Activated CD8-positive, alpha-beta T cell treated with anti-CD3 and anti-CD28 coated beads for 36 hours (primary cell): ENCODE results near the gene ITPR2. TPM values are rescaled to one million over a fixed set of nuclear protein-coding genes. Genes with fewer than 3 reads are reported as not detected.
"Not testable (repeated sequence)": the region's sequence is repeated elsewhere in the genome, so short reads cannot be mapped to it uniquely, and the experiment has no call there.

Experiments used
- ATAC-seq: fragments of 200-7000 bp; cut with Tn5 transposase; one replicate; pipeline ENCODE4 v1.10.0; 2021; ENCODE audit warnings: mild to moderate bottlenecking, moderate library complexity
- CTCF ChIA-PET: fragments of 350-600 bp; sonication (Branson Sonifier 250); formaldehyde crosslinking; loops from one replicate; lab custom pipeline; 2021; ENCODE audit warnings: antibody characterized with exemption; lab: Charles Lee
- POLR2A ChIA-PET: fragments of 350-600 bp; sonication (Branson Sonifier 250); formaldehyde crosslinking; loops from one replicate; lab custom pipeline; 2021; ENCODE audit warnings: antibody characterized with exemption; lab: Charles Lee
- DNase-seq: peaks from one replicate; pipeline ENCODE4 v3.0.0-alpha.2; 2020
- H3K27ac Mint-ChIP-seq: one replicate; pipeline ENCODE4 v1.8.0; 2021; ENCODE audit warnings: mild to moderate bottlenecking, mixed read lengths
- H3K27me3 Mint-ChIP-seq: one replicate; pipeline ENCODE4 v1.8.0; 2021; ENCODE audit warnings: mixed read lengths
- H3K36me3 Mint-ChIP-seq: one replicate; pipeline ENCODE4 v1.8.0; 2021; ENCODE audit warnings: low read depth, mixed read lengths
- H3K4me1 Mint-ChIP-seq: one replicate; pipeline ENCODE4 v1.8.0; 2021; ENCODE audit warnings: low read depth, mixed read lengths
- H3K4me3 Mint-ChIP-seq: one replicate; pipeline ENCODE4 v1.8.0; 2021; ENCODE audit warnings: mild to moderate bottlenecking, moderate library complexity, mixed read lengths
- H3K9me3 Mint-ChIP-seq: one replicate; pipeline ENCODE4 v1.8.0; 2021; ENCODE audit warnings: mixed read lengths
- intact Hi-C: fragments of 100-400 bp; cut with micrococcal nuclease; formaldehyde crosslinking; loops from one replicate; pipeline ENCODE4 v1.10.0; 2022
- total RNA-seq, 2 experiments: library from RNA; stranded (reverse); gene quantifications; one replicate each; pipeline ENCODE4 v1.2.3, GENCODE V29; 2021
- TF ChIP-seq, protein P1 (sequence below): fragments of 200-600 bp; IDR thresholded peaks from one replicate; pipeline ENCODE4 v1.8.0; 2022; ENCODE audit warnings: antibody characterized with exemption, mild to moderate bottlenecking

ITPR2 gene
- total RNA-seq, 2 experiments from 2014 or later = 38.9 to 41.2 TPM

DNA sequence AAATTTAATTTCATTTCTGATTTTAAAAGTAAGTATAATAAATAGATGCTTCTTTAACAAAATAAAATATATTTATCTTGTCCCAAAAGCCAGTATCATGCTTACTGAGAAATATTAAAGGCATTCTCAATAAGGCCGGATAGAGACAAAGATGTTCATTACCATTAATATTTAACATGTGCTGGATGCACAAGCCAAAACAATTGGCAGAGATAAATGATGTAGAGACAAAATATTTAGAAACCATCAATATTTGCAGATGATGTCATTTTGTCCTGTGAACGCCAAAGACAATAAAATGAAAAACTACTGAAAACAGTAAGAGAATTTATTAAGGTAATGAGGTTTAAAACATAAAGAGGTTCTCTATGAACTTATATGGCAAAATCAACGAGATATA, 313.5 kb downstream of the ITPR2 start:
- ChIA-PET POLR2A (no interaction called here), CTCF (interaction anchor here (1.1 kb wide), 1 partner anchor 422 kb away, joined by 3 read pairs; no protein-coding TSS in a partner anchor)
- Mint-ChIP-seq H3K36me3 (peaks cover 17% of the 10 kb centered on the region), H3K4me1 (peaks cover 15% of the 10 kb centered on the region), H3K27ac (no peak overlapping the region), H3K4me3 (no peak overlapping the region), H3K27me3 (no peaks in the 10 kb centered on the region), H3K9me3 (peaks cover 6% of the 10 kb centered on the region)
- DNase-seq (no peak), ATAC-seq (no peak)
- TF ChIP-seq, protein P1, sequence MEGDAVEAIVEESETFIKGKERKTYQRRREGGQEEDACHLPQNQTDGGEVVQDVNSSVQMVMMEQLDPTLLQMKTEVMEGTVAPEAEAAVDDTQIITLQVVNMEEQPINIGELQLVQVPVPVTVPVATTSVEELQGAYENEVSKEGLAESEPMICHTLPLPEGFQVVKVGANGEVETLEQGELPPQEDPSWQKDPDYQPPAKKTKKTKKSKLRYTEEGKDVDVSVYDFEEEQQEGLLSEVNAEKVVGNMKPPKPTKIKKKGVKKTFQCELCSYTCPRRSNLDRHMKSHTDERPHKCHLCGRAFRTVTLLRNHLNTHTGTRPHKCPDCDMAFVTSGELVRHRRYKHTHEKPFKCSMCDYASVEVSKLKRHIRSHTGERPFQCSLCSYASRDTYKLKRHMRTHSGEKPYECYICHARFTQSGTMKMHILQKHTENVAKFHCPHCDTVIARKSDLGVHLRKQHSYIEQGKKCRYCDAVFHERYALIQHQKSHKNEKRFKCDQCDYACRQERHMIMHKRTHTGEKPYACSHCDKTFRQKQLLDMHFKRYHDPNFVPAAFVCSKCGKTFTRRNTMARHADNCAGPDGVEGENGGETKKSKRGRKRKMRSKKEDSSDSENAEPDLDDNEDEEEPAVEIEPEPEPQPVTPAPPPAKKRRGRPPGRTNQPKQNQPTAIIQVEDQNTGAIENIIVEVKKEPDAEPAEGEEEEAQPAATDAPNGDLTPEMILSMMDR = no peak
- intact Hi-C loops = no loop called here

DNA sequence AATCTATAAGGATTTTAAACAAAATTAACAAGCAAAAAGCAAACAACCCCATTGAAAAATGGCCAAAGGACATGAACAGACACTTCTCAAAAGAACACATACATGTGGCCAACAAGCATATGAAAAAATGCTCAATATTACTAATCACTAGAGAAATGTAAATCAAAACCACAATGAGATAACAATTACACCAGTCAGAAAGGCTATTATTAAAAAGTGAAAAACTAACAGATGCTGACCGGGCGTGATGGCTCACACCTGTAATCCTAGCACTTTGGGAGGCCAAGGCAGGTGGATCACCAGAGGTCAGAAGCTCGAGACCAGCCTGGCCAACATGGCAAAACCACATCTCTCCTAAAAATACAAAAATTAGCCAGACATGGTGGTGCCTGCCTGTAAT, 315.7 kb downstream of the ITPR2 start:
- H3K27ac Mint-ChIP-seq, H3K9me3 Mint-ChIP-seq, POLR2A ChIA-PET, H3K4me3 Mint-ChIP-seq, H3K27me3 Mint-ChIP-seq, DNase-seq, ATAC-seq, intact Hi-C loops, CTCF ChIA-PET: not testable (repeated sequence)
- H3K4me1 Mint-ChIP-seq = peaks cover 15% of the 10 kb centered on the region
- peaks cover 13% of the 10 kb centered on the region for H3K36me3 Mint-ChIP-seq

DNA sequence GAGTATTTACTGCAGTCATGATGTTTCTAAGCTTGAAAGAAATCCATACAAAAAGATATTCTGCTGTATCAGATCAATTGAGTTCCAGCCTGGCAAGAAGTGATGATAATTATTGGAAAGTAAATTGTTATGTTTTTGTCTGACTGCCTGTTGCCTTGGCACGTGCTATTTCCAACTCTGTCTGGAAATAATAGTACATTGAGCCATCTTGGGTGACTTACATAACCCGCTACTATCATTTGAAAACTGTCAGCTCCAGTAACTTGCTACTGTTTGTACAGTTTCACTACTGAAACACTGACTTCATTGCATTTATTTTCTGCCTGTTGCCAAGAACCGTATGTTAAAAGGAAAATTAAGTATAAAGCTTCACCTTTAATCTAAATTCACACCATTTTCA, 318.6 kb downstream of the ITPR2 start:
- ChIA-PET POLR2A (no interaction called here), CTCF (no interaction called here)
- Mint-ChIP-seq H3K27ac (no peak overlapping the region), H3K27me3 (no peaks in the 10 kb centered on the region), H3K9me3 (peaks cover 3% of the 10 kb centered on the region), H3K4me1 (no peaks in the 10 kb centered on the region), H3K4me3 (no peak overlapping the region), H3K36me3 (peaks cover 5% of the 10 kb centered on the region)
- TF ChIP-seq, protein P1 = no peak
- DNase-seq = no peak
- no peak for ATAC-seq
- intact Hi-C loops = no loop called here

DNA sequence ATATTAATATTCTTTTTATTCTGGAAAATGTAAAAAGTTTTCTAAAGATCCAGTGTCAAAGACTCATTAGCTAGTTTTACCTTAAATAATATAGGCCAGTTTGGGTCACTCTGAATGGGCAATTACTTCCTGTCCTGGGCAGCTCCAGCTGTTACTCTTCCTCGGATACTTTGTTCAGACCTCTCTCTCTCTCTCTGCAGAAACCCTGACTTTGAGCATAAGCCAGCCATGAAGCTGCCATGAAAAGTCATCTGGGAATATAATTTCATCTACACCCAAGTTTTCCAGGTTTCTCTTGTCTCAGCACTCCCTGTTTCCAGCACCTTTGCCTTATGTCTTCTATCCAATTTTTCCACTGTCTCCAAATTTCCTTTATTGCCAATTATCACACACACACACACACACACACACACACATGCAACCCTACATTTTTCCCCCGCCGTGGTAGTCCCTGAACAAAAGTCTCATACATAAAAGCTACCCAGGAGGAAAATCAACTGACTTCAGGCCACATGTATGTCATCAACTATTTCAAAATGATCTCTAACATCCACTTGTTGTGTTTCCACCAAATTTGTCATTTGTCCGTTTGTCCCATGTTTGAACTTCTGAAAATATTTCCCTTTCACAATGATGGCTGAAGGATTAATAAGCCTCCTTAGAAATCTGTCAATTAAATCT, 319.5 kb downstream of the ITPR2 start:
- intact Hi-C loops = no loop called here
- H3K4me3 Mint-ChIP-seq = no peak overlapping the region

DNA sequence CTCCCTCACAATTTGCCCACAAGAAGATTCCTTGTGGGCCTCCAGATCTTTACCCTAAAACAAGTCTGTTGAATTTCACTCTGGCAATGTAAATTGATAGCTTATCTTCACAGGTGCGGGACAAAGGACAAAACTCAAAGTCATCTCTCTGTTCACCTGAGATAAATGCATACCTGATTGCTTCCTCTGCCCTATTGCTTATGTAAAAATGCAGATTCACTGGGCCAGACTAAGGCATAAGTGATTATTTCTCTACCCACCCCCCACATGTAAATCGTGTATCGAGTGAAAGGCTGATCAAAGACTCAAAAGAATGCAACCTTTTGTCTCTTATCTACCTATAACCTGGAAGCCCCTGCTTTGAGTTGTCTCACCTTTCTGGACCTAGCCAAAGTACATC, 320.8 kb downstream of the ITPR2 start:
- H3K9me3 Mint-ChIP-seq = no peaks in the 10 kb centered on the region
- H3K36me3 Mint-ChIP-seq = no peaks in the 10 kb centered on the region
- TF ChIP-seq, protein P1 = no peak
- H3K4me1 Mint-ChIP-seq = no peaks in the 10 kb centered on the region
- H3K4me3 Mint-ChIP-seq = no peak overlapping the region
- no peak overlapping the region for H3K27ac Mint-ChIP-seq
- ATAC-seq (no peak), DNase-seq (no peak)
- ChIA-PET POLR2A (no interaction called here), CTCF (interaction anchor here (0.9 kb wide), 1 partner anchor 9 kb away, joined by 3 read pairs; no protein-coding TSS in a partner anchor)
- H3K27me3 Mint-ChIP-seq = no peaks in the 10 kb centered on the region
- intact Hi-C loops = no loop called here

More for the DNA sequence above, 319.5 kb downstream of the ITPR2 start:
- peaks cover 5% of the 10 kb centered on the region for H3K36me3 Mint-ChIP-seq
- H3K27me3 Mint-ChIP-seq = no peaks in the 10 kb centered on the region
- CTCF ChIA-PET = no interaction called here
- TF ChIP-seq, protein P1 = no peak
- H3K9me3 Mint-ChIP-seq = peaks cover 3% of the 10 kb centered on the region
- ATAC-seq (no peak), DNase-seq (no peak)
- H3K27ac Mint-ChIP-seq = no peak overlapping the region
- POLR2A ChIA-PET = no interaction called here
- no peaks in the 10 kb centered on the region for H3K4me1 Mint-ChIP-seq
